IPS-11a (cell line): ENCODE measurements around the gene ABI3BP.

Source experiments
- H3K4me3 ChIP-seq: one replicate; pipeline ENCODE4 v1.5.1; 2013; ENCODE audit warnings: low read depth, low read length, control low read depth

ABI3BP gene

GRCh38 chr3:100776746-100777145, 216.5 kb downstream of the ABI3BP start:
- no peak overlapping the region for H3K4me3 ChIP-seq

- no peak overlapping the region for H3K4me3 ChIP-seq
These were observed 217.0 kb downstream of the ABI3BP start for GRCh38 chr3:100776097-100776729.

GRCh38 chr3:100775669-100776068, 217.6 kb downstream of the ABI3BP start:
- no peak overlapping the region for H3K4me3 ChIP-seq

- no peak overlapping the region for H3K4me3 ChIP-seq
These were observed 218.0 kb downstream of the ABI3BP start for GRCh38 chr3:100775226-100775625.

GRCh38 chr3:100769693-100770092, 223.5 kb downstream of the ABI3BP start:
- H3K4me3 ChIP-seq: no peak overlapping the region

GRCh38 chr3:100766069-100766468, 227.2 kb downstream of the ABI3BP start:
- no peak overlapping the region for H3K4me3 ChIP-seq

GRCh38 chr3:100765437-100765975, 227.7 kb downstream of the ABI3BP start:
- H3K4me3 ChIP-seq: no peak overlapping the region

- H3K4me3 ChIP-seq: no peak overlapping the region
These were observed 231.3 kb downstream of the ABI3BP start for GRCh38 chr3:100761951-100762350.

- H3K4me3 ChIP-seq: no peak overlapping the region
These were observed 231.8 kb downstream of the ABI3BP start for GRCh38 chr3:100761211-100761942.

GRCh38 chr3:100760377-100760776, 232.8 kb downstream of the ABI3BP start:
- no peak overlapping the region for H3K4me3 ChIP-seq

GRCh38 chr3:100759950-100760349, 233.3 kb downstream of the ABI3BP start:
- H3K4me3 ChIP-seq: no peak overlapping the region

GRCh38 chr3:100759159-100759558, 234.1 kb downstream of the ABI3BP start:
- no peak overlapping the region for H3K4me3 ChIP-seq

- no peak overlapping the region for H3K4me3 ChIP-seq
These were observed 236.8 kb downstream of the ABI3BP start for GRCh38 chr3:100756441-100756840.

- H3K4me3 ChIP-seq: no peak overlapping the region
These were observed 238.5 kb downstream of the ABI3BP start for GRCh38 chr3:100754563-100755334.

GRCh38 chr3:100753846-100754245, 239.4 kb downstream of the ABI3BP start:
- no peak overlapping the region for H3K4me3 ChIP-seq

- H3K4me3 ChIP-seq: no peak overlapping the region
These were observed 244.3 kb downstream of the ABI3BP start for GRCh38 chr3:100748967-100749366.

- H3K4me3 ChIP-seq: no peak overlapping the region
These were observed 245.0 kb downstream of the ABI3BP start for GRCh38 chr3:100748220-100748619.

GRCh38 chr3:100746092-100746491, 247.1 kb downstream of the ABI3BP start:
- H3K4me3 ChIP-seq: no peak overlapping the region

- no peak overlapping the region for H3K4me3 ChIP-seq
These were observed 247.6 kb downstream of the ABI3BP start for GRCh38 chr3:100745617-100746016.

- no peak overlapping the region for H3K4me3 ChIP-seq
These were observed 248.6 kb downstream of the ABI3BP start for GRCh38 chr3:100744671-100745070.

- H3K4me3 ChIP-seq: no peak overlapping the region
These were observed 249.7 kb downstream of the ABI3BP start for GRCh38 chr3:100743535-100743934.

- no peak overlapping the region for H3K4me3 ChIP-seq
These were observed 253.0 kb downstream of the ABI3BP start for GRCh38 chr3:100740207-100740606.
